Activated CD8-positive, alpha-beta memory T cell treated with anti-CD3 and anti-CD28 coated beads, Interleukin-2, amount 50 U/mL, for 4 hours (primary cell): Measurements from ENCODE around the gene MICAL2.

Experiments used
- DNase-seq: peaks from one replicate; pipeline ENCODE4 v3.0.0-alpha.2; 2020

The MICAL2 gene

GRCh38 chr11:12120031-12121008 is 9.9 kb downstream of the MICAL2 start:
- no peak for DNase-seq

DNA sequence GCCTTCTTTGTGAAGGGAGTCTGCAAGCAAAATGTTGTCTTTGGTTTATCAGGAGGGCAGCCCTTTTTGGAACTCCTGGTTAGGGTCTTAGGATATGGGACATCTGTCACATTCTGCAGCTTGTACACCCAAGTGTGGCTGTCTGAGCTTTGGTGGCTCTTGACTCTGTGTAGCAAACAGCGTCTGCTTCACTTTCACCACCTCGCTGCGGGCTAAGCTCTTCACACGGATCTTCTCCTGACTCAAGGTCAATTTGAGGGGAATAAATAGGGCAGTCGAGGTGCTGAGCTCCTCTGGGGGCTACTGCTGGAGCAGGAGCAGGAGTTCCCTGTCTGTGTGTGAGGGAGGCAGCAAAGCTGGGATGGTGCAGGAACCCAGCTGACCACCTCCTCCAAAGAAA is 10.6 kb downstream of the MICAL2 start:
- DNase-seq = no peak

- DNase-seq = no peak
Observed at GRCh38 chr11:12121517-12121916, 11.1 kb downstream of the MICAL2 start.

GRCh38 chr11:12122083-12122482 is 11.7 kb downstream of the MICAL2 start:
- no peak for DNase-seq

DNA sequence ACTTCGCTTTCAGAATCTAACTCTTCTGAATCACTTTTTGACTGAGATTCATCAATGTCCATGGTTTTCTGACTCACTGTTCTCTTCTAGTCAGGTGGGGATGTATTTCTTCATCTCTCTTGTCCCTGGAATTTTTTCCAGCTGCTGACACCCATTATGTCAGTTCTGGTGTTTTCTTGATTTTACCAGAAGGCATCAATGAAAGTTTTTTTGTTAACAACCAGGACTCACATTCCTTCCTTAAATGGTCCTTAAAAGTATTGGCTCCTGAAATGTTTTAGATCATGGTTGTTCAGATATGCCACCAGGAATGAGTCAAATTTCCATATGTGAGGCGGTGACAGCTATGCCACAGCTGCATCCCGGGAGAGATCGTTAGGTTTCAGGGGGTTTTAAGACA is 12.9 kb downstream of the MICAL2 start:
- DNase-seq = no peak

DNA sequence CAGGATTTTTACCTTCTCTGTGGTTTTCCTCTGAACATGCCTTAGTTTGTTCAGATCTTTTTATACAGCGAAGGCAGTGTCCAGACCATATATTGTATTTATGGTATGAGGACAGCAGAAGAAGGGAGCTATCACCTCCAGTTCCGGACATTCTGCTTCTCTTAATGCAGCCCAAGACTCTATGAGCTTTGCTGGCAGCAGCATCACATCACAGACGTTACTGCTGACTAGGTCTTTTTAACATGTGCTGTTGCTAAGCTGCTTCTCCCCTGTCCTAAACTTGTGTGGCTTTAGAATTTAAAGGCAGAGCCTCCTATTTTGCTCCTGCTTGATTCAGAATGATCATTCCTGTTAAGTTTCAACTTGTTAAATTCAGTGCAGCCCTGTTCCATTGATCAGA is 13.4 kb downstream of the MICAL2 start:
- DNase-seq = no peak

- no peak for DNase-seq
Observed at GRCh38 chr11:12124306-12124705, 13.9 kb downstream of the MICAL2 start.

GRCh38 chr11:12125609-12126149 is 15.3 kb downstream of the MICAL2 start:
- DNase-seq = no peak

GRCh38 chr11:12126344-12127019 is 16.1 kb downstream of the MICAL2 start:
- no peak for DNase-seq

DNA sequence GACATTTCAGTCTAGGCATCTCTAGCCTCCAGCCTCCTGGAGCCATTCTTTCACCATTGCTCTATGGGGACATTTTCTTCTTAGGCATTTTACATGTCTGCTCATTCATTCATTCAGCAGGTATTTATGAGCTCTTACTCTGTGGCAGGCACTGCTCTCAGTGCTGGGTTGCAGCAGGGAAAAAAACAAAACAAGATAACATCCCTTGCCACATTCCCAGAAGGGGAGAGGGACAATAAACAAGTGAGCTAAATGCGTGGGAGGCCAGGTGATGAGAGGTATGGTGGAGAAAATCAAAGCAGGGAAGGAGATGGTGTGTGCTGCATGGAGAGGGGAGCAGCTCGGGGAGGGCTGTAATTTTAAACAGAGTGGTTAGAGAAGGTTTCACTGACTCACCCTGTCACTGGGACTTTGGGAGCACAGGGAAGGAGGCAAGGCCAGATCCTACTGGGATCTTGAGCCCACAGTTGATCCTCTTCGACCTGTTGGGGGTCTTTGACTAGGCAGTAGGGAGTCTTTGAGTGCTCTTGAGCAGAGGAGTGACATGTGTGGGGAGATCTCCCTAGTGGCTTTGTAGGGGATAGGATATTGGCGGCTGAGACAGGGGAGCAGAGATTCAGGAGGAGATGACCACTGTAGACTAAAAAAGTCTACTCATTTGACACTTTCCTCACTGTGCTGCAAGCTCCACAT is 17.0 kb downstream of the MICAL2 start:
- no peak for DNase-seq

DNA sequence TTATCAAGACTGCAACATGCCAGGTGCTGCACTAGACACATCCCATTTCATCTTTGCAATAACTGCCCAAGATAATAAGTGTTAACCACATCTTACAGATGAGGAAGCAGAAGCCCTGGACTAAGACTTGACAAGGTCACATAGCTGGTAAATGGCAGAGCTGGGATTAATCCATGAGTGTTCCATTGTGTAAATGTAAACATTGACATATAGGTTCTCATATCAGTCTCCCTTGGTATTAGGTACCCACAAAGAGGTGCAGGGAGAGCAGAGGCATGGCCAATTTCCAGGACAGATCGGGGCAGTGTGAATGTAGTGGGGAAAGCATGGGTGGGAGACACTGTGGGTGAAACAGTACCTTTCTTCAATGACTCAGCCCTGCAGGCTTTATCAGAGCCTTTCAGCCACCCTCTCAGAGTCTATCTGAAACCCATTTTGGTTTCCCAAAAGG is 17.9 kb downstream of the MICAL2 start:
- DNase-seq = no peak

DNA sequence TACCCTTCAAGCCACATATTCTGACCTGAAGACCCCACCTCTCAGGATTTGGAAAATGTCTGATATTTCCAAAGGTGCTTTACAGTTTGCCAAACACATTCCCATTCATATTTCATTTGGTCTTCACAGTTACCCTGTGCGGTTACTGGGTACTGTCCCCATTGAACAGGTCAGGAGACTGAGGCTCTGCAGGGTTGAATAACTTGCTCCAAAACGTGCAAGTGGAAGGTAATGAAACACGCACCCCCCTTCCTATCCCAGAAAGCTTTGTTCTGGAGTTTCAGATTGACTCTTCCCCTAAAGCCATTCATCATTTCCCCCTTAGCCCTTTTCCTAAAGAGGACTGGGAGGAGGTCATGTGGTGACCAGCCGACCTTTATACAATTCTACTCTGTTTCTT is 18.8 kb downstream of the MICAL2 start:
- DNase-seq = no peak

GRCh38 chr11:12130180-12130980 is 20.0 kb downstream of the MICAL2 start:
- DNase-seq = no peak

- DNase-seq = no peak
Observed at GRCh38 chr11:12131943-12132789, 21.8 kb downstream of the MICAL2 start.

DNA sequence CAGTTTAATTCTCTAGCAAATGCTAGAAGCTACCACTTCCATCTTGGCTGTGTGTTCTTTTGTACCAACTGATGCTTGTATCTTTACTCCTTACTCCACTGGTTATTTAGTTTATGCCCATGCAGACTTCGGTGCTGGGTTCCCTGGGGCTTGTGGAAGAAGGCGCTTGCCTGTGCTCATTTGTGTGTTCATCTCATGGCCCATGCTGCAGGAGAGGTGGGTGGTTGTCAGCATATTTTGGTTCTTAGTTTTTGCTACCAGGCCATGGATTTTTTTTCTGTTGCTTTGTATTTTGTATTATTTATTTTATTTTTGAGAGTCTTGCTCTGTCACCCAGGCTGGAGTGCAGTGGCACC is 22.4 kb downstream of the MICAL2 start:
- no peak for DNase-seq

- DNase-seq = no peak
Observed at GRCh38 chr11:12133547-12134235, 23.3 kb downstream of the MICAL2 start.

- no peak for DNase-seq
Observed at GRCh38 chr11:12134236-12134585, 23.8 kb downstream of the MICAL2 start.

DNA sequence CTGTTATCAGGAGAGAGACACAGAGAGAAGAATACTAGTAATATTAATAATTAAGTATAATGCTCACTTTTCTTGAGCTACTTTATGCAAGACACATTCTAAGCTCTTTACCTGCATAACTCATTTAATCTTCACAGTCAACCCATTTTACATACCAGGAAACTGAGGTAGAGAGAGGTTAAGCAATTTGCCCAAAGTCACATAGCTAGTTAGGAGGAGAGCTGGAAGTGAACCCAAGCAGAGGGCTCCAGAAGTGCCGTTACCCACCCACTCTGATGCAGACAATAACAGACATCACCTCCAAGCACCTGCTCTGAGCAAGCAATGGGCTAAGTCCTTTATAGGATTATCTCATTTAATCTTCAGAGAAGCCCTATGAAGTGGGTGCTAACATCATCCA is 24.8 kb downstream of the MICAL2 start:
- DNase-seq = no peak

GRCh38 chr11:12137005-12137690 is 26.8 kb downstream of the MICAL2 start:
- DNase-seq = no peak
